HG03521 (cell line): Measurements from ENCODE around the gene TRAPPC8.
"Not testable (repeated sequence)": the region's sequence is repeated elsewhere in the genome, so short reads cannot be mapped to it uniquely, and the experiment has no call there.

Experiments
- ATAC-seq: cut with Tn5 transposase; IDR thresholded peaks from one replicate; pipeline ENCODE4 v1.9.1; 2021; ENCODE audit warnings: mild to moderate bottlenecking, moderate library complexity; ENCODE audit not compliant: unreplicated experiment

TRAPPC8 gene

DNA sequence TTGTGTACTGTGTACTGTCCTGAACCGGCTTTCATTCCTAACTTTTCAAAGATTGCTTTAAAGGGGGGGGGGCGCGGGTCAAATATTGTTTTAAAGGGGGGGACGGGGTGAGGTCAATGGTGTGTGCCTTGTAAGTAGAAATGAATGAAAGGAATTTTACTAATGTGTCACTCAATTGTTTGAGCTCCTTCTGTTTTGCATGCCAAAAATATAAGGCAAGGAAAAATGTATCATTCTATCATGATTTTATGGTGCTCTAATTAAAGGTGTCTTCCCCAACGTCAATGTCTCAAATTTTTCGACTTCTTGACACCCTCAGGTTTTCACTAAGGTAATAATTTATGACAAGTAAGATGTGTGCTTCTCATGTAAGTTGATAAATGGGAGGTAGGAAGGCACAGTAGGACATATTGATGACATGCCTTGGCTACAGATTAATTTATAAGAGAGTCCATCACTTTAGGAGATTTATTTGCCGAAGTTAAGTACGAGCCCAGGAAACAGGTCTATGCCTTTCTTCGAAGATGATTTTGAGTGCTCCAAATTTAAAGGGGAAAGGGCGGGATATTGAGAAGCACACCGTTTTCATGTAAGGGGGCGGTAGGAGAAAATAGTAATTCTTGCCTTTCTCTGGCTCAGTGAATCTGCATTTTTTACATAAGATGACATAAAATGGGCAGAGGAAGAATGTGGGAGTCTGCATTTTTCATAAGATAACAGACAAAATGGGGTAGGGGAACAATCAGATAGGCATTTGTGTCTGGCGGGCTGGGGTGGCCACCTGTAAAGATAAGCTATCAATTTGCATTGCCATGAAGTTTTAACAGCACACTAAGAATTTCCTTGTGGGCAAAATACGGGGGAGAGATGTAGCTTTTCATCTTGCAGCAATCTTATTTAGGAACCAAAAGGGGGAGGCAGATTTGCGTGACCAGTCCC lies 1.2 kb upstream of the TRAPPC8 start:
- ATAC-seq = no peak

DNA sequence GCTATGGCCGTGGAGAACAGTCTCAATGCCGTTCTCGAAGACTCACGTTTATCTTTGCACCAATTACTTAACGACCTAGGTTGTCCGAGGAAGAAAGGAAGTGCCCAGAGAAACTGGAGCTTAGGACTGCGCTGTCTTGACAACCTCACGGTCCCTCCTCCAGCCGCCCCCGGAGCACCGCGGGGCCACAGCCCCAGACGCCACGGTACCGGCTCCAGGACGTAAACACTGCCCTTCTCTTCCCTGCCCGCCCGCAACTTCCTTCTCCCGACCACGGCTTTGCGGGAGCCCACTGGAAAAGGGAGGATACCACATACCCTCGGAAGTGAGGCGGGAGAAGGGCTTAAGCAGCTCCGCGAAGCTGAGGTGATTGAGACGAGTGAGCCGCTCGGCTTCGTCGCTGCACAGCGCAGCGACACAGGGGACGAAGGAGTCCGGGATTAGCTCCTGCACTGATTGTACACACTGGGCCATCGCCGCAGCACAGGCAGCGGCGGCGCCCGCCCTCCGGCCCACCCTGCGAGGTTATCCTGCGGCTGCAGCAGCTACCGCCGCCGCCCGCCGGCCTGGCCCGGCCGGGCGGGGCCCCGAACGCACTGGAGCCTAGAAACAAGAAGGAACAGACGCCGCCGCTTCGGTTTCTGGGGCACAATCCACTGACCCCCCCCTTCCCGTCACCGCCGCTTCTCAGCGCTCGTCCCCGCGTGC lies 483 bp downstream of the TRAPPC8 start:
- peak; percentile 34 for ATAC-seq

DNA sequence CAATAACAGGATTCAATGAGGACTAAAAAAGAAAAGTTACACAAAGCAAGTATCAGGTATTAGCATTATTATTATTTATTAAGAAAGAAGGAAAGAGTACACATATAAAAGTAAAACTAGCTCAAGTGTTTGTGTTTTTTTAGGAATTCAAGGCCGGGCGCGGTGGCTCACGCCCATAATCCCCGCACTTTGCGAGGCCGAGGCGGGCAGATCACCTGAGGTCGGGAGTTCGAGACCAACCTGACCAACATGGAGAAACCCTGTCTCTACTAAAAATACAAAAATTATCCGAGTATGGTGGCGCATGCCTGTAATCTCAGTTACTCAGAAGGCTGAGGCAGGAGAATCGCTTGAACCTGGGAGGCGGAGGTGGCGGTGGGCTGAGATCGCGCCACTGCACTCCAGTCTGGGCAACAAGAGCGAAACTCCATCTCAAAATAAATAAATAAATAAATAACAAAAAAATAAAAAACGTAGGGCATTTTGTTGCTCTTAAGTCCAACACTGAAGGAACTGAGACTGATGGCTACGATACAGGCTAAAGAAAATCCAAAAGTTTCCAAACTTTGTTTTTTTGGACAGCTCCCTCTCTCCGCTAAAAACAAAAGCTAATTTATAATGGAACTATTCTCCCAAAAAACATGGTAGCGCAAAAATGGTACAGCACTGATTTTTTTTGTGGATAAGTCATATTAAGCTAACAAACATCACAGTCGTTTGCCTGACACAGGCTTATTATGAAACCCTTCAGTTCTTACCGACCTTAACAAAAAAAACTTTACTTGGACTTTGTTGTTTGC lies 1.7 kb downstream of the TRAPPC8 start:
- ATAC-seq = no peak

DNA sequence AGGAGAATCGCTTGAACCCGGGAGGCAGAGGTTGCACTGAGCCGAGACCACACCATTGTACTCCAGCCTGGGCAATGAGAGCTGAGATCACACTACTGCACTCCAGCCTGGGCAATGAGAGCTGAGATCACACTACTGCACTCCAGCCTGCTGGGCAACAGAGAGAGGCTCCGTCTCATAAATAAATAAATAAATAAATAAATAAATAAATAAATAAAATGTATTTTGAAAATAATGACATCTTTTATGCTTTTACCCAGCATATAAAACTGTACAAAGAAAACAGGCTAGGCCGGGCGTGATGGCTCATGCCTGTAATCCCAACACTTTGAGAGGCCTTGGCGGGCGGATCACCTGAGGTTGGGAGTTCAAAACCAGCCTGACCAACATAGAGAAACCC lies 8.2 kb downstream of the TRAPPC8 start:
- not testable (repeated sequence) for ATAC-seq

DNA sequence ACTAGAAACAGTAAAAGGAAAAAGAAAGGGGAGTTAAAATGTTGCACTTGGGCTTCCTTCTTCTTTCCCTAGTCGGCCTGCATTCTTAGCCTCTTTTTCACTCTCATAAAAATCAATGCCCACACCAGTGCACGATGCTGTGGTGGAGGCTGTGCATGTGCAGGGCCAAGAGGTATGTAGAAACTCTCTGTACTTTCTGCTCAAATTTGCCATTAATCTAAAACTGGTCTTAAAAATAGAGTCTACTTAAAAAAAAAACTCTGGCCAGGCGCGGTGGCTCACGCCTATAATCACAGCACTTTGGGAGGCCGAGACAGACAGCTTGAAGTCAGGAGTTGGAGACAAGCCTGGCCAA lies 11.1 kb downstream of the TRAPPC8 start:
- no peak for ATAC-seq

DNA sequence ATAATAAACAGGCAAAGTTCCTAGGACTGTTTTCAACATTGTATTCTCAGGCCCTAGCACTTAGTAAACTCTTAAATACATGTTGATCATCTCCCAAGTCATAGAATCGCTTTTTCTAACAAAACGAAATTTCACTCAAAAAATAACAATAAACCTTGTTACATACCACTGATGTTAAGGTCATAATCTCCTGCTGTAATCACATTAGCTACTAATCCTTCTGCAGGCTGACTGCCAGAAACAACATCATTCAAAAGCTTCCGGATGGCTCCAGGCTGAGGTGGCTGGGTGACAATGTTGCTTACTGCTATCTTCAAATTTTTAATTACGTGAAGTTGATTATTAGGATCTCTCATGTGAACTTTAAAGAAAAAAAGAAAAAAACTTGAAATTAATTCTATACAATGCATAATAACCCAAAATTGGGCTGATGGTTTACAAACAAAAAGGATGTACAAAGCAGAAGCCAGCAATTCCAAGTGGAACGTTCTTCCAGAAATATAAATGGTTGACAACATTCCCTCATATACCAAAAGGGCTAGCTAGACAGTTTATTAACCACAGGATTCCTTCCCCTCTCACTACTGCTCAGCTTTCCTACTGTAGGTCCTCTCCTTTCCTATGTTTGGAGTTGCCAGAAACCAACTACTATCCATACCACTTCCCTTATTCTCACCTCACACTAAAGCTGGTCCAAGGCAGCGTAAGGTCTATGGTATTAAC lies 11.6 kb downstream of the TRAPPC8 start:
- no peak for ATAC-seq

DNA sequence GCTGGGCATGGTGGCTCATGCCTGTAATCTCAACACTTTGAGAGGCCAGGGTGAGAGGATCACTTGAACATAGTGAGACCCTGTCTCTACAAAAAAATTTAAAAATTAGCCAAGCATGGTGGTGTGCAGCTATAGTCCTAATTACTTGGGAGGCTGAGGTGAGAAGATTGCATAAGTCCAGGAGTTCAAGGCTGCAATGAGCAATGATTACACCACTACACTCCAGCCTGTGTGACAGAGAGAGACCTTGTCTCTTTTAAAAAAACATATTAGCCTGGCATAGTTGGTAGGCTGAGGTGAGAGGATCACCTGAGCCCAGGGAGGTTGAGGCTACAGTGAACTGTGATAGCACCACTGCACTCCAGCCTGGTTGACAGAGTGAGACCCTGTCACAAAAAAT lies 13.7 kb downstream of the TRAPPC8 start:
- ATAC-seq = no peak

DNA sequence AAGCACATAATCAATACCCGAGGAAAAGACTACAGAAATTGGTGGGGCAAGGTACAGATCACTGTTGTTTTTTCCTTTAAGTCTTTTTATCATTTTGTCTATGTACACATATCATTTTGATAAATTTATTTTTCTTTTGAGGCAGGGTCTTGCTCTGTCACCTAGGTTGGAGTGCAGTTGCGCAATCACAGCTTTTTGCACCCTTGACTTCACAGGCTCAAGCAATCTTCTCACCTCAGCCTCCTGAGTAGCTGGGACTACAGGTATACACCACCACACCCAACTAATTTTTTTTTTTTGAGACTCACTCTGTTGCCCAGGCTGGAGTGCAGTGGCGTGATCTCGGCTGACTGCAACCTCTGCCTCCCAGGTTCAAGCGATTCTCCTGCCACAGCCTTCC lies 15.9 kb downstream of the TRAPPC8 start:
- not testable (repeated sequence) for ATAC-seq

DNA sequence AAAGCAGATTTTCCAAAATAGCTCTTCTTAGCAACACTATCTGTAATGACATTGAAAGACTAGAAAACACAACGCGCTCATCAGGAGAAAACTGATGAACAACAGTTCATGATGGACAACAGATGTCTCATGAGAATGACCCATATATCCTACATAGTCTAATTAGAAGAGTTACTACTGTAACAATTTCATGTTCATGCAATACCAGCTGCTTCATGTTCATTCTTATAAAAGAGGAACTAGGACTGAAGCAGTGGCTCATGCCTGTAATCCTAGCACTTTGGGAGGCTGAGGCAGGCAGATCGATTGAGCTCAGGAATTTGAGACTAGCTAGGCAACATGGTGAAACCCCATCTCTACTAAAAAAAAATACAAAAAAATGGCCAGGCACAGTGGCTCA lies 22.7 kb downstream of the TRAPPC8 start:
- ATAC-seq = no peak

DNA sequence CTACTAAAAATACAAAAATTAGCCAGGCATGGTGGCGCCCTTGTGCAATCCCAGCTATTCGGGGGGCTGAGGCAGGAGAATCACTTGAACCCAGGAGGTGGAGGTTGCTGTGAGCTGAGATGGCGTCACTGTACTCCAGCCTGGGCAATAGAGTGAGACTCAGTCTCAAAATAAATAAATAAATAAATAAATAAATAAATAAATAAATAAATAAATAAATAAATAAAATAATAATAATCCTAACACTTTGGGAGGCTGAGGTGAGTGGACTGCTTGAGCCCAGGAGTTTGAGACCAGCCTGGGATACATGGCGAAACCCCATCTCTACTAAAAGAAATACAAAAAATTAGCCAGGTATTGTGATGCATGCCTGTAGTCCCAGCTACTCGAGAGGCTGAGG lies 23.6 kb downstream of the TRAPPC8 start:
- ATAC-seq = not testable (repeated sequence)

DNA sequence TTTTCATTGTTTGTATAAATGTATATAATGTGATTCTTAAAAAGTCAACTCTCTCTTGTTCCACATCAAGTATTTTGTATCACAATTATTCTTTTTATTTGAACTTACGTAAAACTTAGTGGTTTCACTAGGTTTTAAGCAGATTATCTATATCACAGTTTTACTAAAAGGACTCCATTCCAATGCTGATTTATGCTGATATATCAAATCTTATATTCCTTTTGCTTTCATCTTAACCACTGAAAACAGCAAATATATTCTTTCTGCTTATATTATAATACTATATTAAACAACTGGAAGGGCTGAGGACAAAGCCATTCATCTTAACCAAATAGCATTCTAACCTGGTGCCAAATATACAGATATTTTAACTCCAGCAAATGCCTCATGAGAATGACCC lies 24.2 kb downstream of the TRAPPC8 start:
- no peak for ATAC-seq

DNA sequence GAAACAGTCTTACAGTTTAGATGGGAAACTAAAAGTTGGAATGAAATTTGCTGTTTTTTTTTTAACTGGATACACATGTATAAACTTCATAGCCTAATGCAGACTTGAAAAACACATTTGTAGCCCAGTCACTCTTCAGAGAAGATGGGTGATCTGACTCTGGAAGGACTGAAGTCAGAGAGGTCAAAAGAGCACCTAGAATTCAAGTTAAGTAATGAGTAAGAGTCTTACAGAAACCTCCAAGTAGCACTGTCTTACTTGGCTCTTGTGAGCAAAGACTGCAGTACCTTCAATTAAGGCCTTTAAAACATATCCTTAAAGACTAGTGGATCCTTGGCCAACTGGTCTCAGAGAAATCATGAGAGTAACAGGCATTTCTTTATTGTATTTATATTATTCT lies 41.9 kb downstream of the TRAPPC8 start:
- ATAC-seq = no peak

DNA sequence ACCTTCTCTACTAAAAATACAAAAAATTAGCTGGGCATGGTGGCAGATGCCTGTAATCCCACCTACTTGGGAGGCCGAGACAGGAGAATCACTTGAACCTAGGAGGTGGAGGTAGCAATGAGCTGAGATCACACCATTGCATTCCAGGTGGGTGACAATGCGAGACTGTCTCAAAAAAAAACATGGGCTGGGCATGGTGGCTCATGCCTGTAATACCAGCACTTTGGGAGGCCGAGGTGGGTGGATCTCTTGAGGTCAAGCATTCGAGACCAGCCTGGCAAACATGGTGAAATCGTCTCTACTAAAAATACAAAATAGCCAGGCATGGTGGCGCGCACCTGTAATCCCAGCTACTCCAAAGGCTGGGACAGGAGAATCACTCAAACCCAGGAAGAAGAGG lies 43.2 kb downstream of the TRAPPC8 start:
- ATAC-seq = not testable (repeated sequence)

DNA sequence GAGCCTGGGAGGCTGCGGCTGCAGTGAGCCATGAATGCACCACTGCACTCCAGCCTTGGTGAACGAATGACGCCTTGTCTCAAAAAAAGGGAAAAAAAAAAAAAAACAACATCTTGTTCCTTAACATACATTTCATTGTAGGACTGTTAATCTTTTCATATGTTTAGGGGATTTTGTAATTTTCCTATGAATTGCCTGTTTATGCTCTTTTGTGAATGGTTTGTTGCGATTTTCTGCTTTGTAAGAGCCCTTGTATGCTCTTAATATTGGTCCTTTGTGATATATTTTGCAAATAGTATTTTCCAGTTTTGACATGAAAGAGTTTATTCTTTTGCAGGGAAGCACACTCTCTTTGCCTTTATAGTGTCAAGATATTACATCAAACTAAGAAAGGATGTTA lies 50.0 kb downstream of the TRAPPC8 start:
- no peak for ATAC-seq

DNA sequence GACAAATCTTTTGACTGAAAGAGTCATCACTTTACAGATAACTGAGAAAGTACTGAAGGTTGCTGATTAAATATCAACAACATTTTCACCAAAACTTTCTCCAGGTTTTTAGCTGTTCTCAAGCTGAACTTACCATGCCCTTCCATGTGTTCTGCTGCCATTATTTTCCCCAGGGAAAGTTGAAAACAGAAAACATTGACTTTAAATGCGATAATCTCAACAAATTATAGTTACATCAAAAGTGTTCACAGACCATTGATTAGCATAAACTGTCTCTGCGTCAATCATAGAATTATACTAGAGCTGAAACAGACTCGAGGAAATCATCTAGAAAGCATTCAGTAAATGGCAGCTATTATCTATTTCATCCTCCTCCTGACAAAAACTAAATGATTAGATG lies 51.4 kb downstream of the TRAPPC8 start:
- ATAC-seq = no peak

DNA sequence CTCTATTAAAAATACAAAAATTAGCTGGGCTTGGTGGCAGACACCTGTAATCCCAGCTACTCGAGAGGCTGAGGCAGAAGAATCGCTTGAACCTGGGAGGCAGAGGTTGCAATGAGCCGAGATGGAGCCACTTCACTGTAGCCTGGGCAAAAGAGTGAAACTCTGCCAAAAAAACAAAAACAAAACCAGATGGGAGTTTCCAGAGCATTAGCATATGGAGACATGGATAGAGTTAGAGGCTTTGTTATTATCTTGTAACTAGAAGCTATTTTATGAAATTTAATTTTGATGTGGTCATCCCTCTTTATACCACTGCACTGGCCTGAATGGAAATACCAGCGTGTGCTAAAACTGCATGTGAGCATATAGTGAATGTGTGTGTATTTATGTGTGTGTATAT lies 58.9 kb downstream of the TRAPPC8 start:
- no peak for ATAC-seq

DNA sequence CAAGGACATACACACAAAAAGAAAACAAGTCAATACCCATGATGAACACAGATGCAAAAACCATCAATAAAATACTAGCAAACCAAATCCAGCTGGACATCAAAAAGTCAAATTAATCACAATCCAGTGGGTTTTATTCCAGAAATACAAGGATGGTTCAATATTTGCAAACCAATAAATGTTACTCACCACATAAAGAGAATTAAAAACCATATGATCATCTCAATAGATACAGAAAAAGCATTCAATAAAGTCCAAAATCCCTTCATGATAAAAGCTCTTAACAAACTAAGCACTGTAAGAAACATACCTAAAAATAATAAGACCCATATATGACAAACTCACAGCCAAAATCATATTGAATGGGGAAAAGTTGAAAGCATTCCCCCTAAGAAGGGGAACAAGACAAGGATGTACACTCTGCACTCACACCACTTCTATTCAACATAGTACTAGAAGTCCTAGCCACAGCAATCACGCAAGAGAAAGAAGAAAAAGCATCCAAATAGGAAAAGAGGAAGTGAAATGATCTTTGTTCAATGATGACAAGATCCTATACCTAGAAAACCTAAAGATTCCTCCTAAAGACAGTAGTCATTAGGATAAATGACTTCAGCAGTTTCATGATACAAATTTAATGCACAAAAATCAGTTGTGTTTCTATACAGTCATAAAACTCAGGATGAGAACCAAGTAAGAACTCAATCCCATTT lies 62.6 kb downstream of the TRAPPC8 start:
- ATAC-seq = no peak

DNA sequence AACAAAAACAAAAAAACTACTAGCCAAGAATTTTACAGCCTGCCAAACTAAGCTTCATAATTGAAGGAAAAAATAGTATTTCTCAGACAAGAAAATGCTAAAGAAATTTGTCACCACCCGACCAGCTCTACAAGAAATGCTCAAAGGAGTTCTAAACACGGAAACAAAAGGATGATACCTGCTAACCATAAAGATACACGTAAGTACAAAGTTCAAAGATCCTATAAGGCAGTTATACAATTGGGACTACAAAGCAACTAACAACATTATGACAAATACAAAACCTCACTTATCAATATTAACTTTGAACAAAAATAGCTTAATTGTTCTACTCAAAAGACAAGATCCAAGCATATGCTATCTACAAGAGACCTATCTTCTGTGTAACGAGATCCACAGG lies 64.6 kb downstream of the TRAPPC8 start:
- no peak for ATAC-seq

DNA sequence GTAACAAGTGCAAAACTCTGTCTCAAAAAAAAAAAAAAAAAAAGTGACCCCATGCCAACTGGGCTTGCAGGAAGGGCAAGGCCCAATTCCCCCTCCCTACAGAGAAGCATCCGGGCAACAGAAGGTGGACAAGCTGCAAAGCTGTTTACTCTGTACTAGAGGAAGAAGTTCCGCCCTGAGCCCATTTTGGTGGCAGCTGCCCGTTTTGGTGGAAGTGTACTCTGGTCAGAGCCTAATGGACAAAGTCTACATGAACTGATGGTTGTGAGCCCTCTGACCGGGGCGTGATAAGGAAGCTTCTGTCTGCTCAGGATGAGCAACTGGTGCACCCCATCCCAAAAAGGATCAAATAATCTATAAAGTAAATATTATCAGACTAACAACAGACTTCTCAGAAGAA lies 65.0 kb downstream of the TRAPPC8 start:
- no peak for ATAC-seq

DNA sequence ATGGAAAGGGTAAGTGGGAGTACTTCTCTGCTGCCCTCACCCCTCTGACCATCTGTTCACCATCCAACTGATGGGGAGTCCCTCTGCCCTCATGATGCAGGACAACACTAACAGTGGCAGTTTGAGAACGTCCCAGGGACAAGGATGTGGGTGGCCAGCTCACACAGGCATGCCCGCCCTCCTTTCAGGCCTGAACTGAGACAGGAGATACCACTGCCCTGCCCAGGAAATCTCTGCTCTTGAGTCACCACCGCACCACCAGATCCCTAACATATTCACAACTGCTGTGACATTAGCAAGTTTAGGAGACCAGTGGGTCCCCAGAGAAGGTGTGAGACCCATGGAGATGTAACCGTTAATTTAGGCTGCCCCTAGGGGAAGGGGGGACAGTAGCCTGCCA lies 66.2 kb downstream of the TRAPPC8 start:
- ATAC-seq = no peak
